HG03442 (cell line): ENCODE measurements around the gene TMEM208.

Experiments
- ATAC-seq: cut with Tn5 transposase; IDR thresholded peaks from one replicate; pipeline ENCODE4 v1.9.1; 2021; ENCODE audit warnings: mild to moderate bottlenecking, moderate library complexity; ENCODE audit not compliant: unreplicated experiment

Gene TMEM208

GRCh38 chr16:67248401-67249177, 21.7 kb downstream of the TMEM208 start, which contains the start of gene SLC9A5:
TSS of gene SLC9A5 (plus strand) at chr16:67248979. CDS start at chr16:67249015, 36 bp downstream.
- no peak for ATAC-seq

- ATAC-seq = no peak
These were observed 22.5 kb downstream of the TMEM208 start for GRCh38 chr16:67249178-67250044.

GRCh38 chr16:67250045-67250327, 23.1 kb downstream of the TMEM208 start:
- ATAC-seq = no peak

- no peak for ATAC-seq
These were observed 25.9 kb downstream of the TMEM208 start for GRCh38 chr16:67252609-67253497.

GRCh38 chr16:67254801-67255552, 28.0 kb downstream of the TMEM208 start:
- ATAC-seq = no peak

GRCh38 chr16:67255553-67256221, 28.8 kb downstream of the TMEM208 start:
- no peak for ATAC-seq

GRCh38 chr16:67256701-67257230, 29.8 kb downstream of the TMEM208 start:
- no peak for ATAC-seq

GRCh38 chr16:67257486-67258160, 30.7 kb downstream of the TMEM208 start:
- no peak for ATAC-seq

GRCh38 chr16:67258161-67258835, 31.4 kb downstream of the TMEM208 start:
- no peak for ATAC-seq

GRCh38 chr16:67259705-67260104, 32.8 kb downstream of the TMEM208 start:
- ATAC-seq = no peak

GRCh38 chr16:67260426-67261063, 33.6 kb downstream of the TMEM208 start:
- no peak for ATAC-seq

GRCh38 chr16:67263201-67263600, 36.3 kb downstream of the TMEM208 start:
- no peak for ATAC-seq

- ATAC-seq = no peak
These were observed 37.3 kb downstream of the TMEM208 start for GRCh38 chr16:67264277-67264676.

GRCh38 chr16:67264866-67265265, 37.9 kb downstream of the TMEM208 start:
- no peak for ATAC-seq

GRCh38 chr16:67265834-67266233, 38.9 kb downstream of the TMEM208 start:
- ATAC-seq = no peak

- no peak for ATAC-seq
These were observed 41.2 kb downstream of the TMEM208 start for GRCh38 chr16:67268136-67268579.

- ATAC-seq = no peak
These were observed 42.8 kb downstream of the TMEM208 start for GRCh38 chr16:67269766-67270165.

GRCh38 chr16:67270931-67271338, 44.0 kb downstream of the TMEM208 start:
- ATAC-seq = no peak
